Neural crest cell (in vitro differentiated cells): Measurements from ENCODE around the gene SNRNP200. TPM values are rescaled to one million over a fixed set of nuclear protein-coding genes. Genes with fewer than 3 reads are reported as not detected.

Experiments
- DNase-seq: peaks from one replicate; pipeline ENCODE4 v3.0.0; 2021; ENCODE audit warnings: low read depth, mixed read lengths, low spot score
- H3K27ac Mint-ChIP-seq: one replicate; pipeline ENCODE4 v1.8.0; 2021; ENCODE audit warnings: mild to moderate bottlenecking, mixed read lengths; ENCODE audit not compliant: unreplicated experiment
- H3K27me3 Mint-ChIP-seq: 2 replicates; pipeline ENCODE4 v1.8.0; 2021; ENCODE audit warnings: low read depth, mild to moderate bottlenecking, mixed read lengths
- H3K36me3 Mint-ChIP-seq: 2 replicates; pipeline ENCODE4 v1.8.0; 2021; ENCODE audit warnings: low read depth, mild to moderate bottlenecking, mixed read lengths
- H3K4me1 Mint-ChIP-seq: 2 replicates; pipeline ENCODE4 v1.8.0; 2021; ENCODE audit warnings: mixed read lengths
- H3K4me3 Mint-ChIP-seq: one replicate; pipeline ENCODE4 v1.8.0; 2021; ENCODE audit warnings: mild to moderate bottlenecking, mixed read lengths
- H3K9me3 Mint-ChIP-seq: 2 replicates; pipeline ENCODE4 v1.8.0; 2021; ENCODE audit warnings: mixed read lengths
- total RNA-seq: library from RNA; stranded (reverse); gene quantifications from 2 replicates; pipeline ENCODE4 v1.2.1, GENCODE V29; 2021
- TF ChIP-seq, protein P1 (sequence below): fragments of 200-600 bp; sonication (generic); conservative IDR thresholded peaks from 2 replicates; pipeline ENCODE4 v1.5.0; 2021; ENCODE audit warnings: antibody characterized with exemption, mild to moderate bottlenecking

Gene SNRNP200
- total RNA-seq, 1 donor from 2014 or later: 250 TPM

- Mint-ChIP-seq H3K4me1 (no peaks in the 10 kb centered on the region), H3K27me3 (no peaks in the 10 kb centered on the region), H3K9me3 (no peaks in the 10 kb centered on the region), H3K36me3 (peaks cover 23% of the 10 kb centered on the region), H3K4me3 (no peak overlapping the region), H3K27ac (no peak overlapping the region)
- no peak for DNase-seq
- TF ChIP-seq, protein P1, sequence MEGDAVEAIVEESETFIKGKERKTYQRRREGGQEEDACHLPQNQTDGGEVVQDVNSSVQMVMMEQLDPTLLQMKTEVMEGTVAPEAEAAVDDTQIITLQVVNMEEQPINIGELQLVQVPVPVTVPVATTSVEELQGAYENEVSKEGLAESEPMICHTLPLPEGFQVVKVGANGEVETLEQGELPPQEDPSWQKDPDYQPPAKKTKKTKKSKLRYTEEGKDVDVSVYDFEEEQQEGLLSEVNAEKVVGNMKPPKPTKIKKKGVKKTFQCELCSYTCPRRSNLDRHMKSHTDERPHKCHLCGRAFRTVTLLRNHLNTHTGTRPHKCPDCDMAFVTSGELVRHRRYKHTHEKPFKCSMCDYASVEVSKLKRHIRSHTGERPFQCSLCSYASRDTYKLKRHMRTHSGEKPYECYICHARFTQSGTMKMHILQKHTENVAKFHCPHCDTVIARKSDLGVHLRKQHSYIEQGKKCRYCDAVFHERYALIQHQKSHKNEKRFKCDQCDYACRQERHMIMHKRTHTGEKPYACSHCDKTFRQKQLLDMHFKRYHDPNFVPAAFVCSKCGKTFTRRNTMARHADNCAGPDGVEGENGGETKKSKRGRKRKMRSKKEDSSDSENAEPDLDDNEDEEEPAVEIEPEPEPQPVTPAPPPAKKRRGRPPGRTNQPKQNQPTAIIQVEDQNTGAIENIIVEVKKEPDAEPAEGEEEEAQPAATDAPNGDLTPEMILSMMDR: no peak
These were observed 31.6 kb downstream of the SNRNP200 start for GRCh38 chr2:96273763-96274162.

DNA sequence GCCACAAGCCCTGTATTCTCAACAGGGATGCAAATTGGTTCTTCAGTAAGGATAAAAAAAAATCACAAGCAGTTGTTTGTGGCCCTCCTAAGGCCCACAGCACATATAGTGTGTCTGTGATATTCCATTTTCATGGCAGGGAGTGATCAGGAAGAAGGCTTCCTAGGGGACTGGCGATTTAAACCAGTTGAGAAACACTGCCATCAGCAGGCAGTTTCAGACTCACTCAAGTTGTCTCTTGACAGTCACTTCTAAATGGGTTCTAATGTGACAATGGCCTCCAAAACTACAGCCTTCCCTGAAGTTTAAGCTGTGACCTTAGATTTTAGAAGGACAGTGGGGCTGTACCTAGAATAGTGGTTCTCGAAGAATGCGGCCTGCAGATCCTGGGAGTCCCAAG, 33.4 kb downstream of the SNRNP200 start:
- no peak for DNase-seq
- TF ChIP-seq, protein P1: no peak
- Mint-ChIP-seq H3K27ac (no peak overlapping the region), H3K9me3 (no peaks in the 10 kb centered on the region), H3K4me1 (peaks cover 3% of the 10 kb centered on the region), H3K4me3 (no peak overlapping the region), H3K36me3 (peaks cover 14% of the 10 kb centered on the region), H3K27me3 (no peaks in the 10 kb centered on the region)

DNA sequence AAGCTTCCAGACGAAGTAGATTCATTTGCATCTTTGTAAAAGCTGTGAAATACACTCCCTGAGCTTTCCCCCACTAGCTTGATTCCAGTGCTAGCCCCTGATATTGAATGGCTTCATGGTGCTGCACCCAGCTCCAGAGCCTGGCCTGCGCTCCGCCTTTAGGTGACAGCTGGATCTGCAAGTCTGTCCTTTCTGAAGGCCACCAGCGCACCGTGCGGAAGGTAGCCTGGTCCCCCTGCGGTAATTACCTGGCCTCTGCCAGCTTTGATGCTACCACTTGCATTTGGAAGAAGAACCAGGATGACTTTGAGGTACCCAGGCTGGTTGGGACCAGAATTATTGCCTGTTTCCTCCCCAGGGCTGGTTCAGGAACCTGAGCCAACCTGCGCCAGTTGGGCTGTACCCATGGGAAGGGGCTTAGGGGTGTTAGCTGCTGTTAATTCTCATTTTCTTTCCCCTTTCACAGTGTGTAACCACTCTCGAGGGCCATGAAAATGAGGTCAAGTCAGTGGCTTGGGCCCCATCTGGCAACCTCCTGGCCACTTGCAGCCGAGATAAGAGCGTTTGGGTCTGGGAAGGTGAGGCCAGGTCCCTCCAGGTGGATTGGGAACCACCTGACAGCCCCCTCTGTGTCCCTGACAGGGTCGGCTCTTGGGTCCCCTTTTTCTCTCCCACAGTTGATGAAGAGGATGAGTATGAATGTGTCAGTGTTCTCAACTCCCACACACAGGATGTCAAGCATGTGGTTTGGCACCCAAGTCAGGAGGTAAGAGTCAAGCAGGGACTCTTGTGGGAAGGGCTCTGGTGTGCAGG, 38.0 kb downstream of the SNRNP200 start:
- Mint-ChIP-seq H3K36me3 (peaks cover 7% of the 10 kb centered on the region), H3K27me3 (no peaks in the 10 kb centered on the region), H3K4me1 (peaks cover 24% of the 10 kb centered on the region), H3K27ac (peak overlapping the region; percentile 94), H3K9me3 (no peaks in the 10 kb centered on the region), H3K4me3 (peak overlapping the region; percentile 95)
- DNase-seq: peak; percentile 26
- TF ChIP-seq, protein P1: peak; percentile 50

DNA sequence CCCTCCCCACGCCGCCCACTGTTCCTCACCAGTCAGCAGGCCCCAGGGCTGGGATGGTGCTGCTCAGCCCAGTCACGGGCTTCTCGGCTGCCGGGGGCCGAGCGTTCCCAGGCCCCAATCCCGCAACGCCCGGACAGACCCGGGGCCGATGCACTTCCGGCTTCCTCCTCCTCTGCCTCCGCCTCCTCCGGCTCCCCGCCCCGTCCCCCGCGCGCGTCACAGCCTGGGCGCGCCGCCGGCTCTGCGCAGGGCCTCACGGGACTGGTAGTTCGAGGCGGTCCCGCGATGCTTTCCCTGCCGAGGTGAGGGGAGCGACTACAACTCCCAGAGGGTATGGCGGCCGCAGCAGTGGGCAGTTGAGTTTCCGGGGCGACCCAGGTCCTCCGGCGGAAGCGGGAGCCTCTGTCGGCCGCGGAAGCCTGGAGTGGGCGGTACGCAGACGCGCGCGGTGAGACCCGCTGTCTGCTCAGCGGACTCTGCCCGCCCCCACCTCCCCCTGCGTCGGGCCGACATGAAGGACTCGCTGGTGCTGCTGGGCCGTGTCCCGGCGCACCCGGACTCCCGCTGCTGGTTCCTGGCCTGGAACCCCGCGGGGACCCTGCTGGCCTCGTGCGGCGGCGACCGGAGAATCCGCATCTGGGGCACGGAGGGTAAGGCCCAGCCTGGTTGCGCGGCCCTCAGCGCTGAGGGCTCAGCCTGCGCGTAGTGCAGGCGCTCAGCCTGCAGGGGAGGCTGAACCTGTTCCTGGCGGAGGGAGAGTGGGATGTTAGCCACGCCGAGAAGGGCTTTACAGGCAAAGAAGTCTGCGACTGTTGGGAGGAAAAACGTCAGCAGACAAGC, 39.3 kb downstream of the SNRNP200 start, which contains the start of the genes CIAO1 and TMEM127:
Gene CIAO1, plus strand, starts transcription at position 386 of the 840 bp plus-strand sequence. Its CDS starts 126 bp downstream, at position 512.
Gene TMEM127, minus strand, starts transcription at position 158 of the 840 bp plus-strand sequence. CDS start 616 bp downstream, outside the sequence.
- H3K27me3 Mint-ChIP-seq: no peaks in the 10 kb centered on the region
- H3K4me3 Mint-ChIP-seq: peak within 1 kb of the TSS; percentile 95
- H3K27ac Mint-ChIP-seq: peak within 1 kb of the TSS; percentile 94
- TF ChIP-seq, protein P1: peak; percentile 58
- peaks cover 24% of the 10 kb centered on the region for H3K4me1 Mint-ChIP-seq
- peak; percentile 95 for DNase-seq
- H3K36me3 Mint-ChIP-seq: peaks cover 7% of the 10 kb centered on the region
- H3K9me3 Mint-ChIP-seq: no peaks in the 10 kb centered on the region

GRCh38 chr2:96265349-96265839, 40.0 kb downstream of the SNRNP200 start:
- peak overlapping the region; percentile 95 for H3K4me3 Mint-ChIP-seq
- TF ChIP-seq, protein P1: no peak
- DNase-seq: peak; percentile 42
- peaks cover 29% of the 10 kb centered on the region for H3K4me1 Mint-ChIP-seq
- peaks cover 7% of the 10 kb centered on the region for H3K36me3 Mint-ChIP-seq
- no peaks in the 10 kb centered on the region for H3K27me3 Mint-ChIP-seq
- H3K27ac Mint-ChIP-seq: no peak overlapping the region
- no peaks in the 10 kb centered on the region for H3K9me3 Mint-ChIP-seq
